HG02981 (cell line): ENCODE data around the gene MED15.
"Not testable (repeated sequence)": the region's sequence is repeated elsewhere in the genome, so short reads cannot be mapped to it uniquely, and the experiment has no call there.

Experiments
- ATAC-seq: cut with Tn5 transposase; IDR thresholded peaks from one replicate; pipeline ENCODE4 v1.9.1; 2021; ENCODE audit warnings: mild to moderate bottlenecking, moderate library complexity; ENCODE audit not compliant: unreplicated experiment

Gene MED15

DNA sequence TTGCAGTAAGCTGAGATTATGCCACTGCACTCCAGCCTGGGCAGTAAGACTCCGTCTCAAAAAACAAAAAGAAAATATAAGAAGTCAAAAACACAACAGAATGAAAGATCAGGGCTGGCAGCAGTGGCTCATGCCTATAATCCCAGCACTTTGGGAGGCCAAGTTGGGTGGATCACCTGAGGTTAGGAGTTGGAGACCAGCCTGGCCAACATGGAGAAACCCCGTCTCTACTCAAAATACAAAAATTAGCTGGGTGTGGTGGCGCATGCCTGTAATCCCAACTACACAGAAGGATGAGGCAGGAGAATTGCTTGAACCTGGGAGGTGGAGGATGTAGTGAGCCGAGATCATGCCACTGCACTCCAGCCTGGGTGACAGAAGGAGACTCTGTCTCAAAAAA lies 87.1 kb downstream of the MED15 start:
- not testable (repeated sequence) for ATAC-seq

DNA sequence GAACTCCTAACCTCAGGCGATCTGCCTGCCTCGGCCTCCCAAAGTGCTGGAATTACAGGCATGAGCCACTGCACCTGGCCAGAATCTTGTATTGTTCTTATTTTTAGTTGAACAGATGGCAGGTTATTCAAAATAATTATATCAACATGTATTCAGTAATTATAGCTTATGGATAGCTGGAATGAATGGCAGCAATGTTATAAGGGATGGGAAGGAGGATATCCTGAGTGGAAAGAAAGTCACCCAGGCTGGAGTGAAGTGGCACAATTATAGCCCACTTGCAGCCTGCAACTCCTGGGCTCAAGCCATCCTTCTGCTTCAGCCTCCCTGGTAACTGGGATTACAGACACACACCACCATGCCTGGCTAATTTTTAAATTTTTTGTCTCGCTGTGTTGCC lies 88.1 kb downstream of the MED15 start:
- no peak for ATAC-seq

DNA sequence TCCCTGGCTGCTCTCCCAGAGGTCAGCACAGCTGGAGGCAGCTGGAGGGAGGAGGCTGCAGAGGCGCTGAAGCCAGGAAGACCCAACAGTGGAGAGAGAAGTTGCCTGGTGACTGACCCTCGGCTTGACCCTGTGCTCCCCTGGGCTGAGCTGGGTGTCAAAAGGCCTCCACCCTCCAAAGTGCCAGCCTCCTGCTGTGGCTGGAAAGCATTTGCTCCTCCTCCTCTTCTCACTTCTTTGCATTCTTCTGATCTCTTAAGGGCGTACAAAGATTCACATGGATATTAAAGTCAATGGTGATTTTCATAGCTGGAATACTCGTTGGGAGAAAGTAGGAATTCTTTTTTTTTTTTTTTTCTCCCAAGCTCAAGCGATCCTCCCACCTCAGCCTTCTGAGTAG lies 91.7 kb downstream of the MED15 start:
- ATAC-seq = no peak

DNA sequence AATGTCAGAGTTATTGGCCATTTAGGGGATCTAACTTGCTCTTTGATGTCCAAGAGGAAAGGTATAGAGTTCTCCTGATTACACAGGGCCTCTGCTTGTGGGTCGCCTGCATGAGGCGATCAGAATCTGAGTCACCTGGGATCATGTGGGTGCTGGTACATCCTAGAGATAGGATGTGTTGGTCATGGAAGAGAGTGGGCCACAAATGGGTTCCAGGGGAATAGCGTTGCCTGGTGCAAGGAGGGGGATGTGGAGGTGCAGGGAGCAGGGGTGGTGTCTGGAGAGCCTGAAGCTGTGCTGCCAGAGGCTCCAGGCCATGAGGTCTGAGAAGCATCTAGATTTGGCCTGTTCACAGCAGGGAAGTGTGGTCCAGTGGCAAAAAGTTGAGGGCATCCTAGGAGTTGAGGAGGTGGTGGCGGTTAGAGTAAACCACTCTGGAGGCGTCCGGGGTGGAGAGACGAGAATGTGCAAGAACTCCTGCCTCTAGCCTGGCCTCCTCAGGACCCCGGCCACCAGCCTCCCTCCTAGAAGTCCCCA lies 92.8 kb downstream of the MED15 start:
- ATAC-seq = no peak

DNA sequence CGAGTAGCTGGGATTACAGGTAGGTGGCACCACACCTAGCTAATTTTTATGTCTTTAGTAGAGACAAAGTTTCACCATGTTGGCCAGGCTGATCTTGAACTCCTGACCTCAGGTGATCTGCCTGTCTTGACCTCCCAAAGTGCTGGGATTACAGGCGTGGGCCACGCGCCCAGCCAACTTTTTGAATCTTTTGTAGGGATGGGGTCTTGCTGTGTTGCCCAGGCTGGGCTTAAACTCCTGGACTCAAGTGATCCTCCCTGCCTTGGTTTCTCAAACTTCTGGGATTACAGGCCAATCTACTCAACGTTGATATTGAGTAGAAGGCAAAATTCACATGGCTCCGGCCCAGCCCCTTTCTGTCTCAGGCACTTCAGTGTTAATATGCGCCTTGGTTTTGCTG lies 93.9 kb downstream of the MED15 start:
- ATAC-seq = no peak

DNA sequence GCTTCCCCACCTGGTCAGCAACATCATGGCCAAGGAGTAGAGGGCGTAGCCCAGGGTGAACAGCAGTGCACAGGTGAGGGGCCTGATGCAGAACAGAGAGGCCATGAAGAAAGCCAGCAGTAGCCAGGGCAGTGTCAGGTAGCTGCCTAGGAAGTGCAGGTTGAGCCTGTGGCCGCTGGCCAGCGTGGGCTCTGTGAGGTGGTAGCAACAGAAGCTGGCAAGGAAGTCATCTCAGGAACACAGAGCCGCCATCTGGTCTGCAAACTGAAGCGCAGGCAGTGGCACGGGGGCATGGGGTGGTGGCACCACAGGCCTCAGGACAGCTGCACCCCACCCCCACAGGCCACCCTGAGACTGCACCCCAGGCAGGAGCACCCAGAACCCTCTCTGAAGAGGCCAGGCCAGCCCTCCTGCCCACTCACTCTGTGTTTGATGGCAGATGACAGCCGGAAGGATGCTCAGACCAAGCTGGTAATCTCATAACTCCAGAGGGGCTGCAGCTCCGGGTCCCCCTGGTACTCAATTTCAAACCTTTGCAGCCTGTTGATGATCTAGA lies 95.3 kb downstream of the MED15 start:
- no peak for ATAC-seq

DNA sequence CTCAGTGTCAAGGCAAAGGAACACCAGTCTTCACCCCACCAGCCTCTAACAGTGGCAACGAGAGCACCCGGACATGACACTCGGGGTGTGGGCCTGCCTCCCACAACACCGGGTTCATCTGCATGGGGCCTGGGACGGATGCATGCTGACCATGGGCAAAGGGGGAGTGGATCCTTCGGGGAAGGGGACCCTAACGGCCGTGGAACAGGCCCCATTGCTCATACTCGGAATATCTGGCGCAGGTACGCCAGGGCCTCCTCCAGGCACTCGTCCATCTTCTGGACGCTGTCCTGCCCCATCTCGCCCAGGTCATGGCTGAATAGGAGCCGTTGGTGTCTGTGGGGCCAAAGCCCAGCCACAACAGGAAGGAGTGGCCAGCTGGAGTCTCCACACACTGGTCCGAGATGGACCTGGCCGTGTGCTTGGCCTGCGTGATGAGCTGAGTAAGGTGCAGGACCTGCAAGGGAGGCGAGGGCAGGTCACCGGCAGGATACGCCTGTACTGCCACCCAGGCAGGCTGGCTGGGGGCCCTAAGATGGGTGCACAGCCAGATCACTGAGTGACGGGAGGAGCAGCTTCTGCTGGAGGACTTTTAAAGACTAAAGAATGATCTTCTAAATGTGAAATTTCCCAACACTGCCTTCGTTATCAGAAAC lies 96.8 kb downstream of the MED15 start:
- no peak for ATAC-seq

DNA sequence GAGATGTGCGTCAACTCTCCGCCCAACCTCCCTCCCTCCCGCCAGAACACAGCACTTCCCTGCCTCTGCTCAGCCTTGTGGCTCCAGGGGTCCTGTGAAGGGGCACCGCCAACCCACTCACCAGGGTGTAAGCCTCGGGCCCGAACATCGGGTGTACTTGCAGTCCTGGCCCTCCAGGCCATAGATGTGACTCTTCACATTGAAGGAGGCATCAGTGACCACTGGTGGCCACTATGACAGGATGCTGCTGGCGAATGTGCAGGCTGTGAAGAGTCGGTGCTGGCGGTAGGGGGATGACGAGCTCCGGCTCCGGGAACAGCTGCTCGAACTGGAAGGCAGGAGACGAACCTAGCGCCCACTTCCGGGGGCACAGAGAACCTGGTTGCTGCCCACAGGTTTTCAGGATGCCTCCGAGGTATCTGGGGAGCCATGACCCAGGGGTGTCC lies 97.4 kb downstream of the MED15 start:
- no peak for ATAC-seq

DNA sequence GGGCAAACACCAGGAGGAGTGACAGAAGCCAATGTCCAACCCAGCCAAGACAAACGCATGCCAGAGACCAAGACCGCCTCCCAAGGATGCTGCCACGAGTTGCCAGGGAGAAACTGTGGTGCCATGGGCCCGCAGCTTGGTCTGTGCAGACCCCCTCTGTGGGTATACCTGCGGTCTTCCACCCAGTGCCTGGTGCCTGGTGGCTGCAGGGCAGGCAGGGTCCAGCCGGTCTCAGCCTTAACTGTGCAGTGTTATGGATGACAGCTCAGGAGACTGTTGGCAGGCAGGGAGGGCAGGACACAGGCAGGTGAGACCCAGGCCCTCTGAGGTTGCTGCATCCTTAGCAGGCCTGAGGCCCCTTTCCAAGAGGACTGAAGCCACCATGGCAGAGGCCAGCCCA lies 97.9 kb downstream of the MED15 start:
- ATAC-seq = no peak

DNA sequence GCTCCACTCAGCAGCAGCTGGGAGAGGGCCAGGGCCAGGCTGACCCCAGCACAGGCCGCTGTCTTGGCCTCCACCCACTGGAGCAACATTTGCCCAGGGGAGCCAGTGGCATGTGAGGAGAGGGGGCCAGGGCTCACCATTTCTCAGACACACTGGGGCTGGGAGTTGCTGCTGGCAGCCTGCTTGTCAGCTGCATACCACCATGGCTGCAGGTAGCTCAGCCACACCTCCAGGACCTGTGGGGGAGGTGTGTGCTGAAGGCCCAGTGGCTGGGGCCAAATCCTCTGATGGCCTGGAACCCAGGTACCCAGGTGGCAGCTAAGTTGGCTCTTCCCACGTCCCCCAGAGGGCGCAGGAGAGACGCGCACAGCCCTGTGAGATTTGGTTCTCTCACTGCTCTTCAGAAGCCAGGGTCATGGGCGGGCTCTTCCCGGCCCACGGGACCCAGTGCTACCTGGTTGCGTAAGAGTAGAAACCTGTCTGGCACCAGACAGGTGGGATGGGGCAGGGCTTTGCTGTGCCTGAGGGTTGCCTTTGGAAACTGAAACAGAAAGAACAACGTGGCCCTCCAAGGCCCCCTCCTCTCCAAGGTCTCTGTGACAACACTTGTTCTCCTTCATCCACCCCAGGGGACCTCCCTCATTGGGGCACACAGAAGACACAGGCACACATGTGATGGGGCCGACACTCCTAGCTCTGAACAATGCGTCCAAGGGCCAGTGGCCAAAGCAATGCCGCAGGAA lies 98.8 kb downstream of the MED15 start:
- no peak for ATAC-seq

DNA sequence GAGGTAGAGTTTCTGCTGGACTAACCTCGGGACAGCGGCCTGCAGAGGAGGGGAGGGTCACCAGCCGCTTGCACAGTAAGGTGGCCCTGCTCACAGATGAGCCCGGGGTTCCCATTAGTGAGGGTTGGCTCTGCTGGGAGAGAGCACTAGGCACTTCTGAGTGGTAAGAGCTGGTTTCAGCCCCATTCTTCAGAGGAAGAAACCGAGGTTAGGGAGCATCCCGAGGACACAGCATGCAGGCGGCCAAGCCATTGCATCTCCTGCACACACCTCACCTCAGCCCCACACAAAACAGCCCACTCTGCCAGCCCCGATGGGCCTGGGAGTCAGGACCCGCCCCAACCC lies 99.3 kb downstream of the MED15 start:
- ATAC-seq = no peak

DNA sequence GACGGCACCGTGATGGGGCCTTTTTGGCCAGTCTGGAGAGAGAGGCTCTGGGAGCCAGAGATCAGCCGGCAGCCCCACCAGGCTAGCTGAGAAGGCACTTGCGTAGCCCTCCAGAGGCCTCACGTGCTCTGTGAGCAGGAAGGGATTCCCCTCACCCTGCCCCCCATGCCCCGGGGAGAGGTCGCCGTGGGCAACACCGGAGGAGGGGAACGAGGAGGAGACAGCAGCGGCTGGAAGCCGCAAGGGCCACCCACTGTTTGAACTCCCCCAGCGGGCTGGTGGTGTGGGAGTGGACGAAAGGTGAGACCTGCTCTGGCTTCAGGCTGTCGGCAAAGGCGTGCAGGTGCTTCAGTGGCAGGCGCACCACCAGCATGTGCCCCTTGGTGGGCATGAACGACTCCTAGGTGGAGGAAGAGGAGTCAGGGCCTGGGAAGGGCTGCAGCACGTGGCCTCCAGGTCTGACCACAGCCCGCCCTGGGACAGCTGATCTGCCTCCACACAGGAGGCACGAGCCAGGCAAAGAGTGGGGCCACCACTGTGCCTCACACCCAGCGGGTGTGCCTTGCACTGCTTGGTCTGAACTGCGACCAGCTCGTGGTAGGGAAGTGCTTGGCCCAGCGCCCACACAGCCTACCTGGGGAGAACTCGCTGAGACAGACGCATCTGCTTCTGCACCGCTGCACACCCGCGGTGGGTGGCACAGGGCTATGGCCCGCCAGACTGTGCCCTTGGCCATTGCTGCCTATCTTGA lies 99.9 kb downstream of the MED15 start:
- no peak for ATAC-seq

DNA sequence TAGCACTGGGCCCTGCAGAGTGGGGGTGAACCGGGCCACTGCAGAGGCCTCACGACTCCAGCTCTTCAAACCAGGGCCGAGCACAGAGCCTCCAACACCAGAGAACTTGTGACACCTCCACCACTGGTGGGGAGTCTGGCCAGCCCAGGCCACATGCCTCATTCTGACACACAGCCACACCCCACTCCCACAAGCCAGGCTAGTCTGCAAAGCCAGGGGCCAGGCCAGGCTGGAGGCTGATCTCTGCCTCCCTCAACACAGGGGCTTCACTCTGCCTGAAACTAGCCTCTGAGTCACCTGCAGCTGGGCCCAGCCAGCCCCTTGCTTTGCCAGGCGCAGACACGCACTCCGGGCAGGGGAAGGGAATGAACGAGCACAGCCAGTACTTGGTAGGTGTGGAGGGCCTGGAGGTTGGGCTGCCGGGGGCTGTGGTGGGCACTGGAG lies 102.9 kb downstream of the MED15 start:
- ATAC-seq = no peak

DNA sequence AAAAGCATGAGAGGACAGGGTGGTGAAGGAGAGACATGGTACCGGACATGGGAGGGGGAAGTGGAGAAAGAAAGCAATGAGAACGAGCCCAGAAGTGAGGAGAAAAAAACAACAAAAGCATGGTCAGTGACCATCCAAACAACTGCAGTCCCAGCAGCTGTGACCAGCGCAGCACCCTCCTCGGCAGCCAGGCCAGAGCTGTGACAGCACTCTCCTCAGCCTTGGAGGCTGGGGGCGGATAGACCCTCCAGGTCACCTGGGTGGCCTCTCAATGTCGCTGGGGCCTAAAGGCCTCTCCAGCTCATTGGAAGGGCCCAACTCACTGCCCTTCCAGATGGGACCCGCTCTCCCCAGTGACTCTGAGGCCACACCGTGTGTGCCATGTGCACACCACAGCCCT lies 103.3 kb downstream of the MED15 start:
- no peak for ATAC-seq

DNA sequence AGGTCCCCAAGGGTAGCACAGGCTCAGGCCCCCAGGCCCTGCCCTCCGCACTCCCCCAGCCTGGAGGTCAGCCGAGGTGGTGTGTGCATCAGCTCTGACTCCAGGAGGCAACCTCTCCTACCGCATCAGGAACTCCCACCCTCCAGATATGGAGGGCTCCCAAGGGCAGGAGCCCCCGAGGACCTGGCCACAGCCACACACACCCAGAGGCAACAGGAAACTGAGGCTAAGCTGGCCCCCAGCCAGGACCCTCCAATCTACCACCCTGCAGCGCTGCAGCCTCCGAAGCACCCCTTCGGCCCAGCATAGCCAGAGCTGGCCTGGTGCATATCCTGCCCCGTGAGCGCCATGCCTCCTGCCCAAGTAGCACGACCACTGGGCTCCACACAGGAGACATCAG lies 104.0 kb downstream of the MED15 start:
- no peak for ATAC-seq

DNA sequence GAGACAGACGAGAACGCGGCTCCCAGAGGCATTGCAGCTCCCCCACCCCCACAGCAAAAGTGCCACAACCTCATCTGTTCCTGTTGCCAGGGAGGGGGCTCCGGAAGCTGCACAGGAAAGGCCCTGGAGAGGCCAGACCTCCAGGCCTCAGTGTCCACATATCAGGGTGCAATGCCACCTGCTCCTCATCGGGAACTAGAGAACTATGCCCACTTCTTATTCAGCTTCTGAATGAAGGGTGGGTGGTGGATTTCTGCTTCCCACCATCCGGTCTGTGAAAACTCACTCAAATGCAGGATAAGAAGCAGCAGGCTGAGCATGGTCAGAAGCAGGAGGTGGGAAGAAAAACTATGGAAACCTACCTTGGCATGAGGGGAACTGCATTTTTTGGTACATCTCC lies 105.9 kb downstream of the MED15 start:
- no peak for ATAC-seq

DNA sequence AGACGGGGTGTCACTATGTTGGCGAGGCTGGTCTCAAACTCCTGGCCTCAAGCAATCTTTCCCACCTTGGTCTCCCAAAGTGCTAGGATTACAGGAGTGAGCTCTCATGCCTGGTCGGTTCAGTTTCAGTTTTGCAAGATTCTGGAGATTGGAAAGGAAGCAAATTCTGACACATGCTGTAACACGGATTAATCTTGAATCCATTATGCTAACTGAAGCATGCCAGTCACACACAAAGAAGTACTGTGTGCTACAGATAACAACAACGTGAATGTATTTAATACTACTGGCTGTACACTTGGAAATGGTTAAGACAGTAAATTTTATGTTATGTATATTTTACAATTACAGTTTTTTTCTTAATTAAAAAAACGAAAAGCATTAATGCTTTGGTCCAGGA lies 107.6 kb downstream of the MED15 start:
- ATAC-seq = no peak

DNA sequence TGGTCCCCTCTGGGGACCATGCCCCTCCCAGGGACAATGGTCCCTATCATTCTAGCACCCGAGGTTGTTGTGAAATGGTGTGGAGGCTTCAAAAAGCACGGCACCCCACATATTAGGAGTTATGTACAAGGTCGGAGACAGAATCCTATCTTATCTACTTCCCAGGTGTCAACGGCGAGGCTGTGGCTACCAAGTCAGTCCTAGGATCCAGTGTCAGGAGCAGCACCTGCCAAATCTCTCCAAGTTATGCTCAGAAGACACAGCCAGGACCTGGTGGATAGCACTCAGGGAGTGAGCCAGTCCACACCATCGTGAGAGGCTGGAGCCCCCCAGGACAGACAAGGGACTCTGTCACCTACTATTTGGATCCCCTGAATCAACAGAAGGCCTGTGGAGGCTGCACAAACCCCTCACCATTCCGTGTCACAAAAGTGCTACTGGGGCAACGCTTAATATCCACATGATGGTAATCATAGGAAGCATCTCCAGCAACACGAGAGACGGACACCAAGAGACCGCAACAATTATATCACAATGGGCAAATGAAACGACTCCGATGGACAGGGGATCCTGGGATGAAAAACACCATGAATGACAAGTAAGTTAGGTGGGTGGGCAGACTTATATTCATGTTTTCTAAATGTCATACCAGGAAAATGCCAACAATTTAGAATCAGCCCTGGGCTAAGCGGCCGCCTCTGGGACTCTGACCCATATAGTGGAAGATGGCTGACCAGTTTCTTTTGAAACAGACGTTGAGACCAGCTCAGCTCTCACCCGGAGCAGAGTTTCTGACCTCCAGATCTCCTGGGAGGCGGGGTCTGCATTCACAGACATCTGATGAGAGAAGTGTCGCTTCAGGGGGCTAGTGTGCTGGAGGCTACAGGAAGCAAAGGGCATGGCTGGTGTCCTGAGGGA lies 108.4 kb downstream of the MED15 start:
- ATAC-seq = no peak

DNA sequence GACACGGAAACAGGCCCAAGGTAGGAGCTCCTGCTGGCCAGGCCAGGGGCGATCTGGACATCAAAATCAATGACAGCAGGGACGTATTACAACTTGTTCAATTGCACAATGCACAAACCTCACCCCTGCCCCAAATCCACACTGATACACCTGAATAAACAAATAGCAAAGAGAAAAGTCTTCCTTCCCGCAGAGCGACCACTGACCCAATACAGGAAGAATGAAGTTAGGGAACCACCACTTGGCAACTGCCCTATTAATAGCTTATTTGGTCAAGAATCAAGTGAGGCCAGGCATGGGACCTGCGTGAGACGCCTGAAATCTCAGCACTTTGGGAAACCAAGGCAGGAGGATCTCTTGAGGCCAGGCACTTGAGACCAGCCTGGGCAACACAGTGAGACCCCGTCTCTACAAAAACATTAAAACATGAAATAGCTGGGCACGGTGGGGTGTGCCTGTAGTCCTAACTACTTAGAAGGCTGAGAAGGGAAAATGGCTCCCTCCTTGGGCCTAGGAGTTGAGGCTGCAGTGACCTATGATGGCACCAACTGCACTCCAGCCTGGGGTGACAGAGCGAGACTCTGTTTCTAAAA lies 109.1 kb downstream of the MED15 start:
- no peak for ATAC-seq

DNA sequence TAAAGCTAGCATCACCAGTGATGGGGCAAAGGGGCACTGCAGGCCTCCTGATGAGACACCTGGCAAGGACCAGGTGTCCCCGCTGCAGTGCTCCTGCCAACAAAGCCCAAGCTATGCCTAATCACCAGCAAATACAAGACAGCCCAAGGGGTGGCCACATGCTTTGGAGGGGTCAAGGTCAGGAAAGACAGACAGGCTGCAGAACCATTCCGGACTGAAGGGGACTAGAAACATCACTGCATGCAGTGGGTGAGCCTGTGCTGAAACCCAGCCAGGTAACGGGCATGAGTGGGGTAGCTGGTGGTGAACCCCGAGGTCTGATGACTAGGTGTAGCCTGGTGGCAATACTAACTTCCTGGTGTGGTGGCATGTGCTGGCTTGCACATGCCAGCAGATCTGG lies 111.1 kb downstream of the MED15 start:
- no peak for ATAC-seq
